ENCODE results near the gene DAB2IP. TPM values are rescaled to one million over a fixed set of nuclear protein-coding genes. Genes with fewer than 3 reads are reported as not detected.
"Not testable (repeated sequence)": the region's sequence is repeated elsewhere in the genome, so short reads cannot be mapped to it uniquely, and the experiment has no call there.

The DAB2IP gene
- total RNA-seq, 1 experiment from 2014 or later: 17.0 TPM

DNA sequence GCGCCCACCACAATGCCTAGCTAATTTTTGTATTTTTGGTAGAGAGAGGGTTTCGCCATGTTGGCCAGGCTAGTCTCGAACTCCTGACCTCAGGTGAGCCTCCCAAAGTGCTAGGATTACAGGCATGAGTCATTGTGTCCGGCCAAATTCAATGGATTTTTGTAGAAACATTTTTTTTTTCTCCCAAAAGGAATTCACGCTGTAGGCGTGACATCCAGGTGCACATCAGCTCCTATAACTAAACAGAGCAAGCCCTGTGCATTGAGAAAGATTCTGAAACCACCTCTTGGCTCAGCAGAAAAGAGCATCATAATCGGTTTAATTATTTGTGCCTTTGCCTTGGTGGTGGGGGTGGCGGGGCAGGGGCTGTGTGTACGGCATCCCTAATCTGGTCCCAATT is 32.9 kb upstream of the DAB2IP start:
- Mint-ChIP-seq H3K4me3 (ENCODE audit: unreplicated experiment) (no peak overlapping the region), H3K36me3 (ENCODE audit: insufficient read depth, unreplicated experiment) (no peaks in the 10 kb centered on the region), H3K4me1 (ENCODE audit: insufficient read depth, unreplicated experiment) (peaks cover under 1% of the 10 kb centered on the region), H3K27ac (ENCODE audit: low read depth, unreplicated experiment) (no peak overlapping the region), H3K27me3 (ENCODE audit: insufficient read depth, unreplicated experiment) (no peaks in the 10 kb centered on the region), H3K9me3 (ENCODE audit: unreplicated experiment) (no peaks in the 10 kb centered on the region)
- DNase-seq (ENCODE audit: unreplicated experiment): no peak
- CTCF ChIA-PET: interaction anchor here (1.0 to 3.2 kb wide), 4 partner anchors 21 to 299 kb away, joined by 3 to 10 read pairs (median 3); no protein-coding TSS in a partner anchor
- TF ChIP-seq, protein P1, sequence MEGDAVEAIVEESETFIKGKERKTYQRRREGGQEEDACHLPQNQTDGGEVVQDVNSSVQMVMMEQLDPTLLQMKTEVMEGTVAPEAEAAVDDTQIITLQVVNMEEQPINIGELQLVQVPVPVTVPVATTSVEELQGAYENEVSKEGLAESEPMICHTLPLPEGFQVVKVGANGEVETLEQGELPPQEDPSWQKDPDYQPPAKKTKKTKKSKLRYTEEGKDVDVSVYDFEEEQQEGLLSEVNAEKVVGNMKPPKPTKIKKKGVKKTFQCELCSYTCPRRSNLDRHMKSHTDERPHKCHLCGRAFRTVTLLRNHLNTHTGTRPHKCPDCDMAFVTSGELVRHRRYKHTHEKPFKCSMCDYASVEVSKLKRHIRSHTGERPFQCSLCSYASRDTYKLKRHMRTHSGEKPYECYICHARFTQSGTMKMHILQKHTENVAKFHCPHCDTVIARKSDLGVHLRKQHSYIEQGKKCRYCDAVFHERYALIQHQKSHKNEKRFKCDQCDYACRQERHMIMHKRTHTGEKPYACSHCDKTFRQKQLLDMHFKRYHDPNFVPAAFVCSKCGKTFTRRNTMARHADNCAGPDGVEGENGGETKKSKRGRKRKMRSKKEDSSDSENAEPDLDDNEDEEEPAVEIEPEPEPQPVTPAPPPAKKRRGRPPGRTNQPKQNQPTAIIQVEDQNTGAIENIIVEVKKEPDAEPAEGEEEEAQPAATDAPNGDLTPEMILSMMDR (IDR thresholded peaks at IDR 0.05; ENCODE audit: unreplicated experiment): no peak
- intact Hi-C loops (cut with micrococcal nuclease): no loop called here
- POLR2A ChIA-PET: interaction anchor here (0.6 to 1.3 kb wide), 2 partner anchors 10 to 82 kb away, joined by 3 to 5 read pairs; no protein-coding TSS in a partner anchor
- BruUV-seq (replicated peaks): no TSS peak

- BruUV-seq (replicated peaks); intact Hi-C loops (cut with micrococcal nuclease); H3K36me3 Mint-ChIP-seq (ENCODE audit: insufficient read depth, unreplicated experiment); DNase-seq (ENCODE audit: unreplicated experiment); H3K27me3 Mint-ChIP-seq (ENCODE audit: insufficient read depth, unreplicated experiment); H3K4me1 Mint-ChIP-seq (ENCODE audit: insufficient read depth, unreplicated experiment); H3K27ac Mint-ChIP-seq (ENCODE audit: low read depth, unreplicated experiment); H3K9me3 Mint-ChIP-seq (ENCODE audit: unreplicated experiment); H3K4me3 Mint-ChIP-seq (ENCODE audit: unreplicated experiment): not testable (repeated sequence)
- ChIA-PET POLR2A (interaction anchor here (1.1 kb wide), 1 partner anchor 73 kb away, joined by 3 read pairs; no protein-coding TSS in a partner anchor), CTCF (interaction anchor here (0.8 to 3.2 kb wide), 9 partner anchors 9 to 299 kb away, joined by 3 to 14 read pairs (median 3); no protein-coding TSS in a partner anchor)
These were observed 32.5 kb upstream of the DAB2IP start for GRCh38 chr9:121618910-121619309.

DNA sequence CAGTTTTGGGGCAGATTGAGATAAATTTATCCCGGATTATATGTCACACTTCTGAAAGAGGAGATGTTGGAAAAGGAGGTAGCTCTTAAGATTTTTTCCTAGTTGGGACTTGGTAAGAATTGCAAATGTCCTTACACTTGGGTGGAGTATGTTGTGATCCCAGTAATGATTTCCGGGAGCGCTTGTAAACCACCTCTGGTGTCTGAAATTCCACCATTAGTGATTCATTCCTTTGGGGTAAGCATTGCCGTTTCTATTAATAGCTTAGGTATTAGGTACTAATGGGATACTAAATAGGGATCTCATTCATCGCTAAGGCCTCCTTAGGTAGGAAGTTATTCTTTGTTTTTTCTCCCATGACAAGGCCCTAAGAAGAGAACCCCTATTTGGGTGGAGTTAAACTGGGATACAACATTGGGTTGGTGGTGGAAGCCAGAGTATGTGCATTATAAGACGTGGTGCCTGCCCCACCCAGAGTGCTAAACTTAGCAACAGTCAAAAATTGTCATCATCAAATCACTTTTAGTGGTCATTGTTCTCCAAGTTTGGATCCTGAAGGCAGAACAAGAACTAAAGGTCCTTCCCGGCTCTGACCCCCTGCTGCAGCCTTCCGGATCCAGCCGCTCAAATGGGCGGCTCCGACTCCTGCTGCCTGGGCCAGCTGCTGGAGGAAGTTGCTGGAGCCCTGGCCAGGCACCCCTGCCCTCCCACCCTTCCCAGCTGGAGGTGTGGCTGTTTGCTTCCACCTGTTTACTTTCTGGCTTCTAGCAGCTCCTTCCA is 31.7 kb upstream of the DAB2IP start:
- TF ChIP-seq, protein P1 (IDR thresholded peaks at IDR 0.05; ENCODE audit: unreplicated experiment): no peak
- no peaks in the 10 kb centered on the region for H3K4me1 Mint-ChIP-seq (ENCODE audit: insufficient read depth, unreplicated experiment)

DNA sequence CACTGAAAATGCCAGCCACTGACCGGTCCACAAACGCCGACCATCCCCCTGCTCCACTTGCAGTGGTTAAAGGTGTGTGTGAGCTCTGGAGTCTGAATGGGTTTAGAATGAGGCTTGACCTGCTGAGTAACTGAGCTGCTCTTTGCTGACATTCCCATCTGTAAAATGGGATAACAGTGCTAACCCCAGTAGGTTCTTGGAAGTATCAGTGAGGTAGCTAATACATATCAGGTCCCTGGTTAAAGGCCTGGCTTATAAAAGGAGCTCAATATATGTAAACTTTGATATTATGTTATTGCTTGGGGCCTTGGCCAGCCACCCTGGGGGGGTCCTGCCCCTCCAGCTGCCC is 31.1 kb upstream of the DAB2IP start:
- no peak for DNase-seq (ENCODE audit: unreplicated experiment)
- intact Hi-C loops (cut with micrococcal nuclease): no loop called here
- BruUV-seq (replicated peaks): no TSS peak
- no peaks in the 10 kb centered on the region for H3K27me3 Mint-ChIP-seq (ENCODE audit: insufficient read depth, unreplicated experiment)
- no peaks in the 10 kb centered on the region for H3K4me1 Mint-ChIP-seq (ENCODE audit: insufficient read depth, unreplicated experiment)
- no peak overlapping the region for H3K4me3 Mint-ChIP-seq (ENCODE audit: unreplicated experiment)
- ChIA-PET CTCF (interaction anchor here (0.6 to 2.5 kb wide), 12 partner anchors 10 to 1618 kb away, joined by 3 to 14 read pairs (median 3); no protein-coding TSS in a partner anchor), POLR2A (interaction anchor here (1.1 kb wide), 1 partner anchor 74 kb away, joined by 3 read pairs; no protein-coding TSS in a partner anchor)
- TF ChIP-seq, protein P1 (IDR thresholded peaks at IDR 0.05; ENCODE audit: unreplicated experiment): no peak
- no peaks in the 10 kb centered on the region for H3K9me3 Mint-ChIP-seq (ENCODE audit: unreplicated experiment)
- H3K27ac Mint-ChIP-seq (ENCODE audit: low read depth, unreplicated experiment): no peak overlapping the region
- H3K36me3 Mint-ChIP-seq (ENCODE audit: insufficient read depth, unreplicated experiment): no peaks in the 10 kb centered on the region

More for the DNA sequence above, 31.7 kb upstream of the DAB2IP start:
- CTCF ChIA-PET: interaction anchor here (0.6 to 3.2 kb wide), 12 partner anchors 10 to 1619 kb away, joined by 3 to 14 read pairs (median 3); no protein-coding TSS in a partner anchor
- H3K27ac Mint-ChIP-seq (ENCODE audit: low read depth, unreplicated experiment): no peak overlapping the region
- intact Hi-C loops (cut with micrococcal nuclease): no loop called here
- DNase-seq (ENCODE audit: unreplicated experiment): no peak
- no peaks in the 10 kb centered on the region for H3K36me3 Mint-ChIP-seq (ENCODE audit: insufficient read depth, unreplicated experiment)
- H3K4me3 Mint-ChIP-seq (ENCODE audit: unreplicated experiment): no peak overlapping the region
- H3K27me3 Mint-ChIP-seq (ENCODE audit: insufficient read depth, unreplicated experiment): no peaks in the 10 kb centered on the region
- POLR2A ChIA-PET: interaction anchor here (1.1 kb wide), 1 partner anchor 74 kb away, joined by 3 read pairs; no protein-coding TSS in a partner anchor
- H3K9me3 Mint-ChIP-seq (ENCODE audit: unreplicated experiment): no peaks in the 10 kb centered on the region
- no TSS peak for BruUV-seq (replicated peaks)
